Thoracic aorta (tissue), 2 donors: ENCODE data around the gene XCL1. TPM values are rescaled to one million over a fixed set of nuclear protein-coding genes. Genes with fewer than 3 reads are reported as not detected.
"Not testable (repeated sequence)": the region's sequence is repeated elsewhere in the genome, so short reads cannot be mapped to it uniquely, and the experiment has no call there.

Experiments
- ATAC-seq: fragments of 150-250 bp; one replicate; pipeline ENCODE4 v1.8.0; 2017; ENCODE audit warnings: low read depth; ENCODE audit not compliant: insufficient number of reproducible peaks, low FRiP score
- DNase-seq: peaks from one replicate; pipeline ENCODE4 v3.0.0-alpha.2; 2020; ENCODE audit warnings: low spot score
- H3K27ac ChIP-seq, 2 donors: fragments of 200-600 bp; sonication (generic); 1 replicate in 1 of 2; 2 replicates in 1 of 2; pipeline ENCODE4 v1.5.1; 2016; ENCODE audit warnings: mild to moderate bottlenecking in 2 of 2, moderate library complexity in 2 of 2
- H3K27me3 ChIP-seq: fragments of 200-600 bp; sonication (generic); replicated peaks from 2 replicates; pipeline ENCODE4 v1.6.0; 2016; ENCODE audit warnings: mild to moderate bottlenecking; ENCODE audit not compliant: insufficient read depth
- H3K36me3 ChIP-seq: fragments of 200-600 bp; sonication (generic); one replicate; pipeline ENCODE4 v1.5.1; 2016
- H3K4me1 ChIP-seq, 2 donors: fragments of 200-600 bp; sonication (generic); 1 replicate in 1 of 2; 2 replicates in 1 of 2; pipeline versions ENCODE4 v1.5.1 to v1.6.0; 2016; ENCODE audit warnings: low read depth in 2 of 2, mild to moderate bottlenecking in 1 of 2; ENCODE audit not compliant: control insufficient read depth in 1 of 2
- H3K4me3 ChIP-seq: fragments of 200-600 bp; sonication (generic); 2 replicates; pipeline ENCODE4 v1.5.1; 2016; ENCODE audit warnings: mild to moderate bottlenecking
- H3K9me3 ChIP-seq: fragments of 200-600 bp; sonication (generic); 2 replicates; pipeline ENCODE4 v1.5.1; 2016
- CTCF ChIP-seq: fragments of 200-600 bp; sonication (generic); IDR thresholded peaks from one replicate; pipeline ENCODE4 v1.5.1; 2019; ENCODE audit warnings: antibody characterized with exemption
- total RNA-seq, 2 donors: library from RNA; depleted of rRNA; stranded (reverse); fragments of >200 nt; gene quantifications; one replicate each; pipeline versions ENCODE4 v1.1.0 to v1.2.3, GENCODE V29; 2016

XCL1 gene
- total RNA-seq: under 1 TPM in 1 of 2 donors, not detected in 1; 0.54 TPM

GRCh38 chr1:168576245-168576688 lies at the start of gene XCL1:
Gene XCL1, plus strand, starts transcription at chr1:168576605. Its CDS starts 33 bp downstream, at chr1:168576638.
- not testable (repeated sequence) for H3K4me3 ChIP-seq, H3K36me3 ChIP-seq, H3K9me3 ChIP-seq, H3K27me3 ChIP-seq, H3K4me1 ChIP-seq, ATAC-seq, DNase-seq, H3K27ac ChIP-seq

- no peak overlapping the region for H3K4me3 ChIP-seq
- ATAC-seq (no peak), DNase-seq (no peak)
- H3K27ac ChIP-seq: no peak overlapping the region
- H3K9me3 ChIP-seq: no peaks in the 10 kb centered on the region
- no peaks in the 10 kb centered on the region for H3K36me3 ChIP-seq
- H3K4me1 ChIP-seq: no peaks in the 10 kb centered on the region
- H3K27me3 ChIP-seq: no peaks in the 10 kb centered on the region
- TF ChIP-seq CTCF: no peak
Observed at GRCh38 chr1:168529518-168529917, 46.9 kb upstream of the XCL1 start.

- Histone ChIP-seq H3K4me1 (no peaks in the 10 kb centered on the region), H3K36me3 (no peaks in the 10 kb centered on the region), H3K9me3 (no peaks in the 10 kb centered on the region), H3K4me3 (no peak overlapping the region), H3K27ac (no peak overlapping the region), H3K27me3 (no peaks in the 10 kb centered on the region)
- no peak for DNase-seq
- TF ChIP-seq CTCF: no peak
- ATAC-seq: no peak
Observed at GRCh38 chr1:168531615-168532345, 44.6 kb upstream of the XCL1 start.

- Histone ChIP-seq H3K27me3 (no peaks in the 10 kb centered on the region), H3K4me1 (no peaks in the 10 kb centered on the region)
- ATAC-seq: no peak
Observed at GRCh38 chr1:168535536-168535935, 40.9 kb upstream of the XCL1 start.

GRCh38 chr1:168540798-168541197 lies 35.6 kb upstream of the XCL1 start:
- not testable (repeated sequence) for H3K27ac ChIP-seq, H3K27me3 ChIP-seq, H3K9me3 ChIP-seq, DNase-seq, H3K4me1 ChIP-seq, ATAC-seq, H3K36me3 ChIP-seq, H3K4me3 ChIP-seq

More at GRCh38 chr1:168535536-168535935, 40.9 kb upstream of the XCL1 start:
- H3K4me3 ChIP-seq: no peak overlapping the region
- no peak for DNase-seq
- no peak overlapping the region for H3K27ac ChIP-seq
- TF ChIP-seq CTCF: no peak
- H3K36me3 ChIP-seq: no peaks in the 10 kb centered on the region
- H3K9me3 ChIP-seq: no peaks in the 10 kb centered on the region

- not testable (repeated sequence) for H3K9me3 ChIP-seq, DNase-seq, H3K4me1 ChIP-seq, H3K27me3 ChIP-seq, H3K4me3 ChIP-seq, H3K36me3 ChIP-seq, ATAC-seq, H3K27ac ChIP-seq
Observed at GRCh38 chr1:168542978-168543377, 33.4 kb upstream of the XCL1 start.

- not testable (repeated sequence) for DNase-seq, H3K4me1 ChIP-seq, H3K36me3 ChIP-seq, ATAC-seq, H3K4me3 ChIP-seq, H3K27me3 ChIP-seq, H3K27ac ChIP-seq, H3K9me3 ChIP-seq
Observed at GRCh38 chr1:168543840-168544498, 32.4 kb upstream of the XCL1 start, which contains the start of gene XCL2. Gene XCL2, minus strand, starts transcription at chr1:168543997. Its CDS starts 33 bp downstream, at chr1:168543964.

- H3K27ac ChIP-seq, H3K36me3 ChIP-seq, H3K27me3 ChIP-seq, H3K9me3 ChIP-seq, ATAC-seq, H3K4me3 ChIP-seq, DNase-seq, H3K4me1 ChIP-seq: not testable (repeated sequence)
Observed at GRCh38 chr1:168545678-168546552, 30.5 kb upstream of the XCL1 start.

GRCh38 chr1:168546553-168546895 lies 29.9 kb upstream of the XCL1 start:
- not testable (repeated sequence) for H3K9me3 ChIP-seq, H3K36me3 ChIP-seq, ATAC-seq, DNase-seq, H3K27me3 ChIP-seq, H3K4me1 ChIP-seq, H3K27ac ChIP-seq, H3K4me3 ChIP-seq
